CD8-positive, alpha-beta memory T cell (primary cell): ENCODE results near the gene SLC37A1. TPM values are rescaled to one million over a fixed set of nuclear protein-coding genes. Genes with fewer than 3 reads are reported as not detected.

Experiments used
- CTCF ChIA-PET: fragments of 350-600 bp; sonication (Branson Sonifier 250); formaldehyde crosslinking; loops from one replicate; lab custom pipeline; 2021; ENCODE audit warnings: antibody characterized with exemption; lab: Charles Lee
- POLR2A ChIA-PET: fragments of 350-600 bp; sonication (Branson Sonifier 250); formaldehyde crosslinking; loops from one replicate; lab custom pipeline; 2021; ENCODE audit warnings: antibody characterized with exemption; lab: Charles Lee
- DNase-seq, 5 donors: peaks; one replicate each; pipeline versions ENCODE4 v3.0.0 to v3.0.0-alpha.2; 2020 to 2022; ENCODE audit warnings: mixed read lengths in 1 of 5
- H3K27ac ChIP-seq: one replicate; pipeline ENCODE4 v1.7.0; 2013; ENCODE audit warnings: low read depth, mild to moderate bottlenecking, low read length, moderate library complexity
- H3K27me3 ChIP-seq: 2 replicates; pipeline ENCODE4 v1.7.0; 2013; ENCODE audit warnings: low read length, mild to moderate bottlenecking; ENCODE audit not compliant: insufficient read depth, poor library complexity, severe bottlenecking
- H3K36me3 ChIP-seq: 2 replicates; pipeline ENCODE4 v1.7.0; 2013; ENCODE audit warnings: mild to moderate bottlenecking, low read length, moderate library complexity; ENCODE audit not compliant: insufficient read depth
- H3K4me1 ChIP-seq: 2 replicates; pipeline ENCODE4 v1.7.0; 2013; ENCODE audit warnings: mild to moderate bottlenecking, low read length, moderate library complexity; ENCODE audit not compliant: insufficient read depth
- H3K4me3 ChIP-seq: 2 replicates; pipeline ENCODE4 v1.7.0; 2013; ENCODE audit warnings: mild to moderate bottlenecking, low read length
- H3K9me3 ChIP-seq: 2 replicates; pipeline ENCODE4 v1.7.0; 2013; ENCODE audit warnings: mild to moderate bottlenecking, low read length
- H3K27ac Mint-ChIP-seq, 8 donors: one replicate each; pipeline ENCODE4 v1.8.0; 2020 to 2021; ENCODE audit warnings: mixed read lengths in 8 of 8, mild to moderate bottlenecking in 6 of 8, inconsistent platforms in 3 of 8, moderate library complexity in 3 of 8
- H3K27me3 Mint-ChIP-seq, 2 donors: one replicate each; pipeline ENCODE4 v1.8.0; 2020 to 2021; ENCODE audit warnings: mixed read lengths in 2 of 2, mild to moderate bottlenecking in 1 of 2, moderate library complexity in 1 of 2
- H3K36me3 Mint-ChIP-seq, 3 donors: one replicate each; pipeline ENCODE4 v1.8.0; 2020 to 2021; ENCODE audit warnings: mixed read lengths in 3 of 3, inconsistent platforms in 1 of 3, mild to moderate bottlenecking in 1 of 3
- H3K4me1 Mint-ChIP-seq, 3 donors: one replicate each; pipeline ENCODE4 v1.8.0; 2020 to 2021; ENCODE audit warnings: mixed read lengths in 3 of 3, inconsistent platforms in 1 of 3, mild to moderate bottlenecking in 1 of 3
- H3K4me3 Mint-ChIP-seq, 7 donors: one replicate each; pipeline ENCODE4 v1.8.0; 2020 to 2021; ENCODE audit warnings: mixed read lengths in 7 of 7, mild to moderate bottlenecking in 6 of 7, moderate library complexity in 4 of 7, inconsistent platforms in 2 of 7
- H3K9me3 Mint-ChIP-seq, 5 donors: one replicate each; pipeline ENCODE4 v1.8.0; 2020 to 2022; ENCODE audit warnings: mixed read lengths in 5 of 5, mild to moderate bottlenecking in 3 of 5, moderate library complexity in 2 of 5, inconsistent platforms in 1 of 5
- polyA plus RNA-seq: library from polyadenylated mRNA; unstranded; fragments of 300-500 nt; fragmentation: Illumina TruSeq; gene quantifications from one replicate; pipeline ENCODE4 v1.2.3, GENCODE V29; 2021
- total RNA-seq, 2 experiments: library from RNA; stranded (reverse); gene quantifications; one replicate each; pipeline ENCODE4 v1.2.3, GENCODE V29; 2021

The SLC37A1 gene
- total and polyA plus RNA-seq, 3 experiments from 2014 or later: 6.5 to 16.9 (median 16.6) TPM

DNA sequence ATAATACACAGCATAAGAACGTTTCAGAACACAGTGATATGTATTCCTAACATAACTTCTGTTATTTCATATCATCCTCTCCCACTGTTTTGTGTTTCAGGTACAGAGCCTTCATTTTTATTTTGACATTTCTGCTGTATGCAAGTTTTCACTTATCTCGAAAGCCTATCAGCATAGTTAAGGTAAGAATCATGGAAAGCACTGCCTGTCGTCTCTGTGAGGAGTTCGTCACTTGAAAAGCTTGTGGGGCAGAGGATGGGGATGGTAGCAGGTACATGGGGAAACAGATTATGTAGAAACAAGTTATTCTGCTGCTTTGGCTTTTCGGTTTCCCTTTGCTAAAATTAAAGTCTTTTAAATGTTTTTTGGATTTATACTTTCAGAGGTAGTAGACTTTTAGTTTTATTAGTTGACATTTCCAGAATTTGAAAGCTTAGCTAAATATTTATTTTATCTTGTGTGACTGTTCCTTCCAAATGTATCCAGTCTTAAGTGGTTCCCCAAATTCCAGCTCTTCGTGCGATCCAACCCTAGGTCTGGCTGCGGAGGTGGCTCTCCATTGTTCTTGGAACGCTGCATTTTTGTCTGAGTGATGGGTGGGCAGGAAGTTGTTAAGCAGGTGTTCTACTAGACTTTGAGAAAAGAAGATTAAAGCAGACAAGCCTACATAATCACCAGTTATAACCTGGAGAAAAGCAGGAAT is 12.2 kb downstream of the SLC37A1 start:
- peaks cover 55 to 71% (median 55%) of the 10 kb centered on the region in 3 donors for H3K4me1 Mint-ChIP-seq
- no peaks in the 10 kb centered on the region for H3K9me3 ChIP-seq
- H3K4me3 Mint-ChIP-seq: peak overlapping the region in 2 of 7 donors; percentile 46
- CTCF ChIA-PET: interaction anchor here (1.0 to 2.7 kb wide), 2 partner anchors 12 to 59 kb away, joined by 3 to 6 read pairs; partner anchors contain the start of gene SLC37A1
- H3K9me3 Mint-ChIP-seq: no peaks in the 10 kb centered on the region
- H3K27ac ChIP-seq: no peak overlapping the region
- H3K27me3 Mint-ChIP-seq: no peaks in the 10 kb centered on the region
- POLR2A ChIA-PET: no interaction called here
- peaks cover 15% of the 10 kb centered on the region for H3K36me3 ChIP-seq
- H3K4me1 ChIP-seq: peaks cover 32% of the 10 kb centered on the region
- no peak overlapping the region for H3K4me3 ChIP-seq
- peak overlapping the region; percentile 11 to 99 (median 90) for H3K27ac Mint-ChIP-seq
- DNase-seq: no peak
- H3K36me3 Mint-ChIP-seq: peaks cover 0 to 59% (median 10%) of the 10 kb centered on the region in 3 donors
- H3K27me3 ChIP-seq: no peaks in the 10 kb centered on the region

DNA sequence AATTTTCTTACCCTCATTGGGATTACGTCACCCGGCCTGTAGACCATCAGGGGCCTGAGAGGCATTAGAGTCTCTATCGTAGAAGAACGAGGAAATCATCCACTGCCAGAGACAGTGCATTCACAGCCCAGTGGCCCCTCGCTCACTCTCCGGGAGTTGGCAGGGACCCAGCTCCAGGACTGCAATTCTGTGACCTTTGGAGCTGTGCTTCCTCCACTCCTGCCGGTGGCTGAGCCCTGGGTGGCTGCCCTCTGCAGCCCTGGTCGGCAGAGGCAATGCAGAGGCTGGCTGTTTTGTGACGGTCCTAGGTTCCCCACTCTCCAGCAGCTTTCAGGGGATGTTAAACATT is 12.7 kb downstream of the SLC37A1 start:
- peak overlapping the region in 2 of 7 donors; percentile 22 to 46 for H3K4me3 Mint-ChIP-seq
- no peak for DNase-seq
- peaks cover 55 to 71% (median 55%) of the 10 kb centered on the region in 3 donors for H3K4me1 Mint-ChIP-seq
- CTCF ChIA-PET: interaction anchor here (2.7 kb wide), 1 partner anchor 12 kb away, joined by 6 read pairs; the partner anchor contains the start of gene SLC37A1
- H3K9me3 Mint-ChIP-seq: no peaks in the 10 kb centered on the region
- POLR2A ChIA-PET: interaction anchor here (2.0 kb wide), 1 partner anchor 12 kb away, joined by 20 read pairs; the partner anchor contains the start of gene SLC37A1
- Histone ChIP-seq H3K9me3 (no peaks in the 10 kb centered on the region), H3K4me3 (no peak overlapping the region), H3K27ac (no peak overlapping the region), H3K4me1 (peaks cover 32% of the 10 kb centered on the region), H3K27me3 (no peaks in the 10 kb centered on the region), H3K36me3 (peaks cover 10% of the 10 kb centered on the region)
- peak overlapping the region in 7 of 8 donors; percentile 71 to 99 (median 93) for H3K27ac Mint-ChIP-seq
- H3K27me3 Mint-ChIP-seq: no peaks in the 10 kb centered on the region
- H3K36me3 Mint-ChIP-seq: peaks cover 0 to 56% (median 10%) of the 10 kb centered on the region in 3 donors

GRCh38 chr21:42527127-42527488 is 13.5 kb downstream of the SLC37A1 start:
- peak overlapping the region; percentile 52 for H3K4me3 ChIP-seq
- Mint-ChIP-seq H3K27ac (peak overlapping the region; percentile 92 to 99 (median 96)), H3K27me3 (no peaks in the 10 kb centered on the region), H3K9me3 (no peaks in the 10 kb centered on the region), H3K4me1 (peaks cover 51 to 67% (median 55%) of the 10 kb centered on the region in 3 donors), H3K4me3 (peak overlapping the region; percentile 22 to 90 (median 85)), H3K36me3 (peaks cover 0 to 51% (median 6%) of the 10 kb centered on the region in 3 donors)
- peak overlapping the region; percentile 35 for H3K27ac ChIP-seq
- no peak for DNase-seq
- ChIA-PET POLR2A (interaction anchor here (2.0 kb wide), 1 partner anchor 13 kb away, joined by 20 read pairs; the partner anchor contains the start of gene SLC37A1), CTCF (interaction anchor here (1.0 to 2.7 kb wide), 3 partner anchors 11 to 381 kb away, joined by 3 to 6 read pairs (median 4); partner anchors contain the start of gene SLC37A1)
- peaks cover 10% of the 10 kb centered on the region for H3K36me3 ChIP-seq
- H3K9me3 ChIP-seq: no peaks in the 10 kb centered on the region
- H3K4me1 ChIP-seq: peaks cover 32% of the 10 kb centered on the region
- H3K27me3 ChIP-seq: no peaks in the 10 kb centered on the region

- Mint-ChIP-seq H3K4me1 (peaks cover 53 to 70% (median 55%) of the 10 kb centered on the region in 3 donors), H3K27me3 (no peaks in the 10 kb centered on the region), H3K27ac (peak overlapping the region; percentile 92 to 99 (median 96)), H3K36me3 (peaks cover 0 to 50% (median 7%) of the 10 kb centered on the region in 3 donors), H3K9me3 (no peaks in the 10 kb centered on the region), H3K4me3 (peak overlapping the region; percentile 71 to 90 (median 85))
- H3K27ac ChIP-seq: peak overlapping the region; percentile 52
- peak; percentile 19 to 84 (median 76) for DNase-seq
- ChIA-PET POLR2A (interaction anchor here (2.0 kb wide), 1 partner anchor 13 kb away, joined by 20 read pairs; the partner anchor contains the start of gene SLC37A1), CTCF (interaction anchor here (0.9 to 2.7 kb wide), 4 partner anchors 9 to 382 kb away, joined by 3 to 6 read pairs (median 4); partner anchors contain the start of gene SLC37A1)
- H3K27me3 ChIP-seq: no peaks in the 10 kb centered on the region
- no peaks in the 10 kb centered on the region for H3K9me3 ChIP-seq
- H3K4me1 ChIP-seq: peaks cover 32% of the 10 kb centered on the region
- peak overlapping the region; percentile 52 for H3K4me3 ChIP-seq
- peaks cover 6% of the 10 kb centered on the region for H3K36me3 ChIP-seq
These were observed 14.0 kb downstream of the SLC37A1 start for GRCh38 chr21:42527489-42528158.

GRCh38 chr21:42530167-42530518 is 16.5 kb downstream of the SLC37A1 start:
- ChIA-PET POLR2A (no interaction called here), CTCF (no interaction called here)
- Mint-ChIP-seq H3K27me3 (no peaks in the 10 kb centered on the region), H3K4me1 (peaks cover 42 to 50% (median 47%) of the 10 kb centered on the region in 3 donors), H3K4me3 (peak overlapping the region in 2 of 7 donors; percentile 17 to 21), H3K36me3 (peaks cover 0 to 54% (median 6%) of the 10 kb centered on the region in 3 donors), H3K9me3 (no peaks in the 10 kb centered on the region), H3K27ac (peak overlapping the region; percentile 66 to 96 (median 80))
- H3K27ac ChIP-seq: no peak overlapping the region
- no peaks in the 10 kb centered on the region for H3K9me3 ChIP-seq
- H3K36me3 ChIP-seq: no peaks in the 10 kb centered on the region
- H3K27me3 ChIP-seq: no peaks in the 10 kb centered on the region
- DNase-seq: no peak
- H3K4me1 ChIP-seq: peaks cover 23% of the 10 kb centered on the region
- H3K4me3 ChIP-seq: no peak overlapping the region

DNA sequence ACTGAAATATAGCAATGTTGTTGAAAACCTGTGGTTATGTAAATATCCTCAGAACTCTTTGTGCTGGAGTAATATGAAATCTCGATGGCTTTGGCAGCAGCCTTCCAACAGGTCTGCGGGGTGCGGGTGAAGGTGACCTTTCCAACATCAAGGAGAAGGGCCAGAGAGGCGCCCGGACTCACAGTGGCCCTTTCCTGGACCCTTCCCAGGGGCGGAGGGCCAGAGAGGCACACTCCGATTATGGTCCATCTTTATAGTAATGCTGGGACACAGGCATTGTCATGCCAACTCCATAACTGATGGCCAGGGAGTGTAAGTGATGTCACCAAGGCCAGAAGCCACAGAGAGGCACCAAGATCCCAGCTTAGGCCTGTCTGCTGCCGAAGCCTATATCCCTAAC is 18.1 kb downstream of the SLC37A1 start:
- Mint-ChIP-seq H3K36me3 (peaks cover 0 to 59% (median 4%) of the 10 kb centered on the region in 3 donors), H3K27ac (peak overlapping the region in 4 of 8 donors; percentile 11 to 70 (median 28)), H3K9me3 (no peaks in the 10 kb centered on the region), H3K4me3 (no peak overlapping the region), H3K4me1 (peaks cover 31 to 35% (median 33%) of the 10 kb centered on the region in 3 donors), H3K27me3 (no peaks in the 10 kb centered on the region)
- POLR2A ChIA-PET: no interaction called here
- DNase-seq: no peak
- no peaks in the 10 kb centered on the region for H3K27me3 ChIP-seq
- CTCF ChIA-PET: no interaction called here
- H3K9me3 ChIP-seq: no peaks in the 10 kb centered on the region
- peaks cover 19% of the 10 kb centered on the region for H3K4me1 ChIP-seq
- H3K27ac ChIP-seq: no peak overlapping the region
- H3K36me3 ChIP-seq: peaks cover 10% of the 10 kb centered on the region
- no peak overlapping the region for H3K4me3 ChIP-seq

GRCh38 chr21:42532466-42533181 is 19.0 kb downstream of the SLC37A1 start:
- ChIA-PET POLR2A (no interaction called here), CTCF (no interaction called here)
- peaks cover 10% of the 10 kb centered on the region for H3K36me3 ChIP-seq
- H3K9me3 Mint-ChIP-seq: no peaks in the 10 kb centered on the region
- H3K4me1 ChIP-seq: peaks cover 10% of the 10 kb centered on the region
- no peak overlapping the region for H3K4me3 ChIP-seq
- no peak overlapping the region for H3K4me3 Mint-ChIP-seq
- H3K36me3 Mint-ChIP-seq: peaks cover 0 to 64% (median 6%) of the 10 kb centered on the region in 3 donors
- no peaks in the 10 kb centered on the region for H3K27me3 ChIP-seq
- peak overlapping the region in 2 of 8 donors; percentile 11 to 38 for H3K27ac Mint-ChIP-seq
- peaks cover 23 to 32% (median 28%) of the 10 kb centered on the region in 3 donors for H3K4me1 Mint-ChIP-seq
- no peak for DNase-seq
- no peak overlapping the region for H3K27ac ChIP-seq
- H3K27me3 Mint-ChIP-seq: no peaks in the 10 kb centered on the region
- H3K9me3 ChIP-seq: no peaks in the 10 kb centered on the region
